22Rv1 (cell line): Measurements from ENCODE around the gene LRRC45.

Source experiments
- ZFX ChIP-seq: fragments of 450-650 bp; IDR thresholded peaks from 2 replicates; pipeline ENCODE4 v1.6.1; 2017; ENCODE audit warnings: antibody characterized with exemption, borderline replicate concordance
- TF ChIP-seq, protein P1 (sequence below): fragments of 450-650 bp; IDR thresholded peaks from 2 replicates; pipeline ENCODE4 v1.5.1; 2017; ENCODE audit warnings: mild to moderate bottlenecking

DNA sequence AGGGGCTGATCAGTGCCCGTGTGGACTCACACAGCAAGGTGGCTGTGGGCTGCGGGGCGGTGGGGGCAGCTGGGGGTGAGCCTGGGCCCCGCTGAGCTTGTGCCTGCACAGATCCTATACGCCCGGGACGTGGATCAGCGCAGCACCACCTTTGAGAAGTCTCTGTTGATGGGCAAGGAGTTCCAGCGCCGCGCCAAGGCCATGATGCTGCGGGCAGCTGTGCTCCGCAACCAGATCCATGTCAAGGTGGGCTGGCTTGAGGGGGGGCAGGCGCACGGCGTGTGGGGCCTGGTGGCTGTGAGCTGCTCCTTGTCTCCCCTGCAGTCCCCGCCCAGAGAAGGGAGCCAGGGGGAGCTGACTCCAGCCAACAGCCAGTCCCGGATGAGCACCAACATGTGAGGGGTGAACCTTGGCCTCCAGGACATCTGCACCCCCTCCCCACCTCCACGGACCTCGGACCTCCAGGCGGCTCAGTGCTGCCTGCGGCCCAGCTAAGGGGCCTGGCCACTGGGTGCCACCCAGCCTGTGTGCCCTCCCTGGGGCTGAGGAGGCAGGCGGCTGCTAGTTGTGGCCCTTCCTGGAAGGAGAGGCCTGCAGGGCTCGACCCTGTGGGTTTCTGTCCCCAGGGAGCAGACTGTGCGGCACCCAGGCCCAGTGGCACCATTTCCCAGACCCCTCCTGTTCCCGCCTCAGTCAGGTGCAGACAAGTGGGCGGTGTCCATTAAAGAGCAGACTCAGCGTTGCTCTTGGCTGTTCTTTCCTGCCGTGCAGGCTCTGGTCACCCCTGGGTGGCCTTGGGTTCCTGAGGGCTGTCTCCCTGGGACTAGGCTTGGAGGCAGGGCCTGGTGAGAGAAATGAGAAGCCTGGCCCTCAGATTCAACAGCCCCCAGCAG, 33.9 kb downstream of the LRRC45 start:
- TF ChIP-seq, protein P1, sequence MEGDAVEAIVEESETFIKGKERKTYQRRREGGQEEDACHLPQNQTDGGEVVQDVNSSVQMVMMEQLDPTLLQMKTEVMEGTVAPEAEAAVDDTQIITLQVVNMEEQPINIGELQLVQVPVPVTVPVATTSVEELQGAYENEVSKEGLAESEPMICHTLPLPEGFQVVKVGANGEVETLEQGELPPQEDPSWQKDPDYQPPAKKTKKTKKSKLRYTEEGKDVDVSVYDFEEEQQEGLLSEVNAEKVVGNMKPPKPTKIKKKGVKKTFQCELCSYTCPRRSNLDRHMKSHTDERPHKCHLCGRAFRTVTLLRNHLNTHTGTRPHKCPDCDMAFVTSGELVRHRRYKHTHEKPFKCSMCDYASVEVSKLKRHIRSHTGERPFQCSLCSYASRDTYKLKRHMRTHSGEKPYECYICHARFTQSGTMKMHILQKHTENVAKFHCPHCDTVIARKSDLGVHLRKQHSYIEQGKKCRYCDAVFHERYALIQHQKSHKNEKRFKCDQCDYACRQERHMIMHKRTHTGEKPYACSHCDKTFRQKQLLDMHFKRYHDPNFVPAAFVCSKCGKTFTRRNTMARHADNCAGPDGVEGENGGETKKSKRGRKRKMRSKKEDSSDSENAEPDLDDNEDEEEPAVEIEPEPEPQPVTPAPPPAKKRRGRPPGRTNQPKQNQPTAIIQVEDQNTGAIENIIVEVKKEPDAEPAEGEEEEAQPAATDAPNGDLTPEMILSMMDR, result no peak
- TF ChIP-seq ZFX, result no peak
